Activated CD8-positive, alpha-beta T cell treated with anti-CD3 and anti-CD28 coated beads for 36 hours (primary cell): ENCODE data around the gene RPS29. TPM values are rescaled to one million over a fixed set of nuclear protein-coding genes. Genes with fewer than 3 reads are reported as not detected.

Experiments used
- ATAC-seq: fragments of 200-7000 bp; cut with Tn5 transposase; one replicate; pipeline ENCODE4 v1.10.0; 2021; ENCODE audit warnings: mild to moderate bottlenecking, moderate library complexity
- CTCF ChIA-PET: fragments of 350-600 bp; sonication (Branson Sonifier 250); formaldehyde crosslinking; loops from one replicate; lab custom pipeline; 2021; ENCODE audit warnings: antibody characterized with exemption; lab: Charles Lee
- POLR2A ChIA-PET: fragments of 350-600 bp; sonication (Branson Sonifier 250); formaldehyde crosslinking; loops from one replicate; lab custom pipeline; 2021; ENCODE audit warnings: antibody characterized with exemption; lab: Charles Lee
- DNase-seq: peaks from one replicate; pipeline ENCODE4 v3.0.0-alpha.2; 2020
- H3K27ac Mint-ChIP-seq: one replicate; pipeline ENCODE4 v1.8.0; 2021; ENCODE audit warnings: mild to moderate bottlenecking, mixed read lengths
- H3K27me3 Mint-ChIP-seq: one replicate; pipeline ENCODE4 v1.8.0; 2021; ENCODE audit warnings: mixed read lengths
- H3K36me3 Mint-ChIP-seq: one replicate; pipeline ENCODE4 v1.8.0; 2021; ENCODE audit warnings: low read depth, mixed read lengths
- H3K4me1 Mint-ChIP-seq: one replicate; pipeline ENCODE4 v1.8.0; 2021; ENCODE audit warnings: low read depth, mixed read lengths
- H3K4me3 Mint-ChIP-seq: one replicate; pipeline ENCODE4 v1.8.0; 2021; ENCODE audit warnings: mild to moderate bottlenecking, moderate library complexity, mixed read lengths
- H3K9me3 Mint-ChIP-seq: one replicate; pipeline ENCODE4 v1.8.0; 2021; ENCODE audit warnings: mixed read lengths
- CTCF ChIP-seq: fragments of 200-600 bp; IDR thresholded peaks from one replicate; pipeline ENCODE4 v1.8.0; 2022; ENCODE audit warnings: antibody characterized with exemption, mild to moderate bottlenecking
- intact Hi-C: fragments of 100-400 bp; cut with micrococcal nuclease; formaldehyde crosslinking; loops from one replicate; pipeline ENCODE4 v1.10.0; 2022
- total RNA-seq, 2 experiments: library from RNA; stranded (reverse); gene quantifications; one replicate each; pipeline ENCODE4 v1.2.3, GENCODE V29; 2021

Gene RPS29
- total RNA-seq, 2 experiments from 2014 or later: 2,041 to 2,284 TPM

GRCh38 chr14:49546766-49547165, 39.4 kb downstream of the RPS29 start:
- H3K9me3 Mint-ChIP-seq: no peaks in the 10 kb centered on the region
- H3K4me3 Mint-ChIP-seq: no peak overlapping the region
- DNase-seq (no peak), ATAC-seq (no peak)
- no peaks in the 10 kb centered on the region for H3K27me3 Mint-ChIP-seq
- ChIA-PET POLR2A (no interaction called here), CTCF (no interaction called here)
- no peaks in the 10 kb centered on the region for H3K36me3 Mint-ChIP-seq
- no peak overlapping the region for H3K27ac Mint-ChIP-seq
- intact Hi-C loops: no loop called here
- no peaks in the 10 kb centered on the region for H3K4me1 Mint-ChIP-seq
- TF ChIP-seq CTCF: no peak

GRCh38 chr14:49545716-49546115, 40.5 kb downstream of the RPS29 start:
- Mint-ChIP-seq H3K27me3 (no peaks in the 10 kb centered on the region), H3K27ac (no peak overlapping the region), H3K9me3 (peaks cover 3% of the 10 kb centered on the region), H3K4me3 (no peak overlapping the region), H3K36me3 (no peaks in the 10 kb centered on the region), H3K4me1 (no peaks in the 10 kb centered on the region)
- ChIA-PET CTCF (interaction anchor here (0.6 kb wide), 1 partner anchor 84 kb away, joined by 3 read pairs; no protein-coding TSS in a partner anchor), POLR2A (no interaction called here)
- intact Hi-C loops: no loop called here
- TF ChIP-seq CTCF: no peak
- DNase-seq (no peak), ATAC-seq (no peak)

GRCh38 chr14:49545071-49545470, 41.1 kb downstream of the RPS29 start:
- CTCF ChIA-PET: no interaction called here

GRCh38 chr14:49541049-49541448, 45.1 kb downstream of the RPS29 start:
- no peak for DNase-seq
- no peaks in the 10 kb centered on the region for H3K27me3 Mint-ChIP-seq
- H3K4me1 Mint-ChIP-seq: no peaks in the 10 kb centered on the region
- ChIA-PET POLR2A (no interaction called here), CTCF (no interaction called here)
- ATAC-seq: no peak
- no peak overlapping the region for H3K27ac Mint-ChIP-seq
- H3K4me3 Mint-ChIP-seq: no peak overlapping the region
- TF ChIP-seq CTCF: no peak
- H3K9me3 Mint-ChIP-seq: peaks cover 3% of the 10 kb centered on the region
- peaks cover 2% of the 10 kb centered on the region for H3K36me3 Mint-ChIP-seq
- intact Hi-C loops: no loop called here

More at GRCh38 chr14:49545071-49545470, 41.1 kb downstream of the RPS29 start:
- no peaks in the 10 kb centered on the region for H3K4me1 Mint-ChIP-seq
- H3K27ac Mint-ChIP-seq: no peak overlapping the region
- ATAC-seq (no peak), DNase-seq (no peak)
- no peaks in the 10 kb centered on the region for H3K27me3 Mint-ChIP-seq
- no peak overlapping the region for H3K4me3 Mint-ChIP-seq
- H3K36me3 Mint-ChIP-seq: peaks cover 2% of the 10 kb centered on the region
- intact Hi-C loops: no loop called here
- POLR2A ChIA-PET: no interaction called here
- H3K9me3 Mint-ChIP-seq: peaks cover 3% of the 10 kb centered on the region
- TF ChIP-seq CTCF: no peak

GRCh38 chr14:49538852-49539251, 47.3 kb downstream of the RPS29 start:
- no peaks in the 10 kb centered on the region for H3K4me1 Mint-ChIP-seq
- intact Hi-C loops: no loop called here
- ChIA-PET CTCF (no interaction called here), POLR2A (no interaction called here)
- H3K27ac Mint-ChIP-seq: no peak overlapping the region
- DNase-seq (no peak), ATAC-seq (no peak)
- no peaks in the 10 kb centered on the region for H3K27me3 Mint-ChIP-seq
- H3K36me3 Mint-ChIP-seq: peaks cover 2% of the 10 kb centered on the region
- H3K9me3 Mint-ChIP-seq: peaks cover 3% of the 10 kb centered on the region
- no peak for TF ChIP-seq CTCF
- no peak overlapping the region for H3K4me3 Mint-ChIP-seq

Other genes starting within 250 kb of the RPS29 start
- gene LRR1, start 12.6 kb upstream of the RPS29 start, total RNA-seq: 10 to 100 TPM; 44.3 to 46.4 TPM
- 100 to 1,000 TPM; 214 to 231 TPM for gene RPL36AL, start 34.2 kb upstream of the RPS29 start, total RNA-seq
- gene MGAT2, start 34.4 kb upstream of the RPS29 start, total RNA-seq: 10 to 100 TPM; 30.2 to 32.7 TPM
- 10 to 100 TPM; 10.4 to 11.0 TPM for gene DNAAF2, start 48.9 kb upstream of the RPS29 start, total RNA-seq
- 10 to 100 TPM; 36.3 to 36.5 TPM for gene POLE2, start 101.8 kb upstream of the RPS29 start, total RNA-seq
- gene KLHDC1, start 106.7 kb upstream of the RPS29 start, total RNA-seq: 1 to 10 TPM in 1 of 2 experiments, under 1 TPM in 1; 0.98 to 1.2 TPM
- gene KLHDC2, start 181.8 kb upstream of the RPS29 start, total RNA-seq: 10 to 100 TPM; 21.1 to 23.4 TPM